Activated CD4-positive, alpha-beta T cell treated with anti-CD3 and anti-CD28 coated beads, Interleukin-2, amount 50 U/mL, for 1 hour (primary cell): Measurements from ENCODE around the gene KRT32.
"Not testable (repeated sequence)": the region's sequence is repeated elsewhere in the genome, so short reads cannot be mapped to it uniquely, and the experiment has no call there.

Source experiments
- DNase-seq: peaks from one replicate; pipeline ENCODE4 v3.0.0-alpha.2; 2020

Gene KRT32

DNA sequence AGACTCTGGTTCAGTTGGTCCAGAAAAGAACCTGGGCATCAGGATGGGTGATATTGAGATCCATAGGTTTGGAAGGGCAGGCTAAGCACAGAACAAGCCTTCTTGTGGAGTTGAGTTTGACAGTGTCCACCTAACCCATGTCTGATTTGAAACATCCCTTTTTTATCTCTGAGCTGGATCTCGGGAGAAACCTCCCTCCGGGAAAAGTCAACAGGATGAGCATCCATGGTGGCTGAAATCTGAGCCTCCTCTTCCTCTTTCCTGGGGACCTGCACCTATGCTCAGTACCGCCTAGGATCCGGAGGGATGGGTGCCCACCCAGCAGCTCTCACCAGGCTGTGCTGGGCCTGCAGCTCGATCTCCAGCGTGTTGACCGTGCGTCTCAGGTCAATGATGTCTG, 3.4 kb downstream of the KRT32 start:
- DNase-seq: no peak

DNA sequence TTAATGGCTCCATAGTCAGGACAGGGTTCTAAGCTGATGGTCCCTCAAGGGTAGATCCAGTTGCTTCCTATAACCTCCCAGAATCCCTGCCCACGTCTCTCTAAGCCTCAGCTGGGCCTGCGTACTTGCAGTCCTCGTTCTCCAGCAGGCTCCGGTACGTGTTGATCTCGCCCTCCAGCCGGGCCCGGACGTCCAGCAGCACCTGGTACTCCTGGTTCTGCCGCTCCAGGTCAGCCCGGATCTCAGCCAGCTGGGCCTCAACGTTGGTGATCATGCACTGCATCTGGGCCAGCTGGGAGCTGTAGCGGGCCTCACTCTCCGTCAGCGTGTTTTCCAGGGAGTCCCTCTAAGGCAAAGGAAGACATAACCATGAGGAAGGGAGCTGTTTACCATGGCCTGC, 4.5 kb downstream of the KRT32 start:
- DNase-seq: no peak

DNA sequence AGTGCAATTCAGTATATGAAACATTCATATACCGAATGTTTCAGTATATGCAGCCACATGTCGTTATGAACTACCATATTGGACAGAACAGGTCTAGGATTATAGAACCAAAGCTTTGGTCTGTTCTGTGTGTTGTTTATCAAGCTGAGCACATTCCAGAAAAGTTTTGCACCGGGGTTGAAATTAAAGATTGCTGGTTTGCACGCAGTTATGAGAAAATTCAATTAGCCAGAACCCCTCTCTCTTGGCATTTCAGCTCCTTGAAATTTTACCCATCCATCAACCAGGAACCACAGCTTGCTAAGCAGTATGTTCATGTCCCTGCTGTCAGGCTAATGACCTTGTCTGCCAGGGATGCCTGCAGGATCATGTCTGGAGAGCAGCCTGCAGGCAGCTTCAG, 9.5 kb downstream of the KRT32 start:
- no peak for DNase-seq

DNA sequence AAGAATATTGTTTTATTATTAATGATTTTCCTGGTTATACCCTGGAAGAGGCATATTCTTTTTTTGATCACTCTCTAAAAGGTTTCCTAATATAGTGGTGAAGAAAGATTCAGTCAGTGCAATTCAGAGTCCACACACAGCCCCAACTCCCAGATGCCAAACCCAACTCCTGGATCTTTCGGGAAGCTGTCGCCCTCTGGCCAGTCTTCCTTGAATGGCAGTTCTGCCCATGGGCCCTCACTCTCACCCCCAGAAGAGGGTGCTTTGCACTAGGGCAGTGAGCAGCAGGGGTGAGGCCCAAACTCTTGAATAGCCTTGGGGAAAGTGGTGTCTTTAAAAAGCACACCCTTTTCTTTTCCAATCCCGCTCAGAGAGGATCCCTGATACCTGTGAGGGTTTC, 11.0 kb downstream of the KRT32 start:
- DNase-seq: no peak

DNA sequence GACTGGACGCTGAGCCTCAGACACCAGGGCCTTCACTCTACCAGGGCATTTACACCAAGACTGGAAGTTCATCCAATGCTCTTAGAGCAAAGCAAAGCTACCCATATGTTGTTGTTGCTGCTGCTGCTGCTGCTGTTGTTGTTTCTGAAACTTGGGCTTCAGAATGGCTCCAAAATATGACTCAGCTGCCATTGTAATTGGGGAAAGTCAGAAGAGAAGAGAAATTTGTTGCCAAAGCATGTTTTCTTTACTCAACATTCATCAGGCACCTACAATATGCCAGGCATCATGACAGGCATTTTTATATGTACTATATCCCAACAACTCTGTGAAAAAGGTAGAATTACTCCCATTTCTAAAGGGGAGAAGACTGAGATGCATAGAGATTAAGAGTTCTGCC, 11.9 kb downstream of the KRT32 start:
- DNase-seq: no peak

DNA sequence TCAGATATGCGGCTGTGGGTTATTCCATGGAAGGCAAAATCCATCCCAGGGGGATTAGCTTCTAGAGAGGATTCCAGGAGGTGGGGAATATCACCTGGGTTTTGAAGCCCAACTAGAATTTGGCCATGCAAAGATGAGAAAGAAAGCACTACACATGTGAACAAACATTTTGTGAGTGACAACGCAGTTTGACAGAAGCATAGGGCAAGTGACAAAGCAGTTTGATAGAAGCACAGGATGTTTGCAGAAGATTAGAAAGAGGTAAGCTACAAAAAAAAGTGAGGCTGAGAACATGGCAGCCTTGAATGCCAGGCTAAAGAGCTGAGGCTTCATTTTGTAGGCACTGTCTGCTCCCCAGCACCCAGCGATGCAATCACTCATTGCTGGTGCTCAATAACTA, 14.1 kb downstream of the KRT32 start:
- no peak for DNase-seq

DNA sequence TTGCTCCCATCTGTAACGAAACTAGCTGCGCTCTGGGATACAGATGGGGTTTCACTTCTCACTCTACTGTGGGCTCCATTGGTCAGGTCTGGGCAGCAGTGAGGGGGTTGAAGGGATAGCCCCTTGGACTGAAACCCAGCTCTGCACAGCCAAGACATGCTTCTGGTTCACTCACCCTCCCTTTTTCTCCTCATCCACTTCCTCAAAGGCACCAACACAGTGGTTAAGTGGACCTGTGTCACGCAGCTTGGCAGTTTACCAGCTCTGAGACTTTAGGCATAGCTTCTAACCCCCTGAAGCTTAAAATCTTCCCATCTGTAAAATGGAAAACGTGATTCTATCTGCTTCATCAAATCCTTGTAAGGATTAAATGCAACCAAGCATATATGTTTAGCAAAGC, 14.9 kb downstream of the KRT32 start:
- no peak for DNase-seq

DNA sequence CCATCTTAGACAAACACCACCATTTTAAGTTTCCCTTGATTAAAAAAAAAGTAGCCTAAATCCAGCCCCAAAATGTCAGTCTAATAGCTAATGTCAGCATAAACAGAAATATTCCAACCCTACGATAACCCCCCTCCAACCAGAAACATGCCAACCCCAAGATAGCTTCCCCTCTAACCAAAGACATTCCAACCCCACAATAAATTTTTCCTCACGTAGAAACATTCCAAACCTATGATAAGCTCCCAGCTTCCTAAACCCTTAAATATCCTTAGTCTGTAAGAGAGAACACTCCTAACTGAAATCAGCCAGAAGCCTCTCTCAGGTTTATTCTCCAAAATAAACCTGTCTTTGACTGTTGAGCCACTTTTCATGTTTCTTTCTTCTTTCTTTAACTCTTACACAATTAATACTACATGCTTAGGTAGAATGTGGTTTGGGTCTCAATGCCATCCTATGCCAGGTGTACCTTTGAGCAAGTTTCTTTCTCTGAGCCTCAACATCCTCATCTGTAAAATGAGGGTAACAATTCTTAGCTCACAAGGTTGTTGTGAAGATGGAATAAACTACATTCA, 15.9 kb downstream of the KRT32 start:
- DNase-seq: no peak

DNA sequence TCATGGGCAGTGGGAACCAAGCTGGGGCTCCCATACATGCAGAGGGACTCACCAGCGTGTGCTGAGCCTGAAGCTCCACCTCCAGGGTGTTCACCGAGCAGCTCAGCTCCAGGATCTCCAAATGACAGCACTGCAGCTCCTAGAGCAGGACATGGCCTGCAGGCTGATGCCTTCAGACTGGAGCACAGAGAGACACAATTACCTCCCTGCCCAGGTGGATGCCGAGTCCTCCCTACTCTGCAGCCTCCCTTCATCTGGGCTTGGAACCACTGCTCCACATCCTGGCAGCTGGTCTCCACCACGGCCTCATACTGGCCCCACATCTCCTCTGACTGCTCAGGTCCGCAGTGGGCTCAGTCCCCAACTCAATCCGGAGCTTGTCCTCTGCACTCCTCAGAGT, 18.2 kb downstream of the KRT32 start:
- no peak for DNase-seq

DNA sequence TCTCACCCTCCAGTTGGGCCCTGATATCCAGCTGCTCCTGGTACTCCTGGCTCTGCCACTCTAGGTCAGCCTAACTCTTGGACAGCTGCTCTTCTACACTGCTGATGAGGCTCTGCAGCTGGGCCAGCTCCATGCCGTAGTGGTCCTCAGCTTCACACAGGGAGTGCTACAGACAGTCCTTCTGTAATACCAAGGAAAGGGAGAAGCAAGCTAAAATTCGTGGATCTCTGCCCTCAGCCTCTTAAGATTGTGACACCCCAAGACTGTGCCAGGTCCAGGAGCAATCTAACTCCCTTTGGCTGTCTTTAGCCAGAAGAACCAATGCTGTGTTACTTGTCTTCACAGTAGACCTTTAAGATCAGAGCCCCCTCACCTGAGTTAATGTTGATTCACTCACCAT, 18.7 kb downstream of the KRT32 start:
- DNase-seq: no peak

DNA sequence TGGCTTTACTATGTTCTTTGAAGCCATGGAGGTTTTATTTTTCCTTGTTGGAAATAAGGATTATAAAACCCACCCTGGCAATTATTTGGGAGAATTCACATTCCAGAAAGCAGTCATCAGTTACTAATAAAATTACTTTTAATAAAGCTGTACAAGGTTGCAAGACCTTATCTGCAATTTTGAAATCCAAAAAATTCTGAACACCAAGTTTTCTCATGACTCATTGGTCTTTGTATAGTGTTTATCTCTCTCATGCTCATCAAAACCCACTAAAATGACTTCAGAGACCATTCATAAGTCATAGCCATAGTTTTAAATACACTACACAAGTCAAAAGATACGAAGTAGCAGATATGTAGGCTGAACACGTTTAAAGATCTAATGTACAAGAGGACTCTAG, 20.4 kb downstream of the KRT32 start:
- no peak for DNase-seq

DNA sequence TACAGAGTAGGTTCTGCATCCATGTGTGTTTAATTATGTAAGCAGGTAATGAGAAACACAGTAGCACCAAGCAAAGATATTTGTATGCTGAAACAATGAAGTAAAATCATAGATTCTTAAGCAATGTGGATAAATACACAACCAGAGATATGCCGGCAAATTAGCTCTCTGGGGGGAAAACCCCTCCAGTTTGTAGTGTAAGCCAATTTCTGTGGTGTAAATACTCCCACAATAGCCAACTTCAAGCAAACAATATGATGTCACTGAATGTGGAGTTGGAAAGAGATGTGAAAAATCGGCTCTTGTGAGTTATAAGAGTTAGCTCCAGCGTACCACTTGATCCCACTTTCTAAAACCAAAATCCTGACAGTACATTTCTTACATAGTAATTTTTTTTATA, 22.5 kb downstream of the KRT32 start:
- DNase-seq: no peak

DNA sequence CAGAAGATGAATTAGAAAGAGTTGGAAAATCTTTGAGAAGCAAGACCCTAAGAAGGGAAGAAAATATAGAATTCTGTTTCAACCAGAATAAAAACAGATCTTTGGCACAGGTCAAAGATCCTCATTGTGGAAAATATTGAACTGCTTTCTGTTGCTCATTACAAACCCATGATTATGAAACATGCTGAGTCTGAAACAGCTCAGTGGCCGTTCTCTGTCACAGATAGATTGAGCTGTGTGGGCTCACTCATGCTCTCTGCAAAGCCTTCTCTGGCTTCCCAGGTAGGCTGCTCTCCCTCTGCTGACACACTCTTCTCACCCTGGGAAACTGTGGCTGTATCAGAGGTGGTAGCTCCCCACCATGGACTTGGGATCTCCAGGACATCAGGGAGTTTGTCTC, 23.0 kb downstream of the KRT32 start:
- DNase-seq: no peak

DNA sequence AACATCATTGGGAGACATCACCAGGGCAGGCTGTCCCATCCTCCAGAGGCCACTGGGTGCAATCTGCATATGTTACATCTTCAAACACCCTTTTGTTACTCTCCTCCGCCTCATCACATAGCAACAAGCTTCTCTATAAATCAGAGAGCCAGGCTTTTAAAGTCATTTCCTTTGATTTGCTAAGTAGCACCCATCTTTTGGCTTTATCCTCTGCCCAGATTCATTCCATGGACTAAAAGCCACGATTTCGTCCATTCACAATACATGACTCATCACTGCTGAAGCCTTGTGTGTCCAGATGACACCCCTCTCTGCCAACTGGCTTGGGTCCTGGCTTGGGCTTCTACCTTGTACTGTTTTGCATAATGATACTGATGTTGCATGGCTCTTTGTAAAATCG, 24.4 kb downstream of the KRT32 start:
- no peak for DNase-seq

DNA sequence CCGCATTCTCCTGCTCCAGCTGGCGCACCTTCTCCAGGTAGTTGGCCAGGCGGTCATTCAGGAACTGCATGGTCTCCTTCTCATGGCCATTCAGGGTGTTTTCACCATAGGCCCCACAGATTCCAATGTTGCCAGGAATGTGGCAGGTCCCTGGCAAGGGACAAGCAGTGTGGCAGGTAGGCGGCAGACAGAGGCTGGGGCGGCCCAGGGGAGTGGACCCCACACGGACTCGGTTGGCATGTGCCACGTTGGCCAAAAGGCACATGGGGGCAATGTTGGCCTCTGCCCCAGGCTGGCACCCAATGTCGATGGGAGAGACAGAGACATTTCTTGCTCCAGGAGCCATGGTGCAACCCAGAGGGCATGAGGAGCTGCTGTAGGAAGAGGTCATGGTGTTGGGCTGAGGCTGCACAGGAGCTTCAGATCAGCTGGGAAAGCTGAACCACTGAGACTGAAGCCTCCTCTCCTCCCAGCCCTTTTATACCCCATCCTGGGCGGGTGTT, 26.6 kb downstream of the KRT32 start, which contains the start of gene KRT38:
TSS of gene KRT38 (minus strand) at position 453 of the 503 bp plus-strand sequence. CDS start at position 391, 62 bp downstream.
- DNase-seq: no peak

DNA sequence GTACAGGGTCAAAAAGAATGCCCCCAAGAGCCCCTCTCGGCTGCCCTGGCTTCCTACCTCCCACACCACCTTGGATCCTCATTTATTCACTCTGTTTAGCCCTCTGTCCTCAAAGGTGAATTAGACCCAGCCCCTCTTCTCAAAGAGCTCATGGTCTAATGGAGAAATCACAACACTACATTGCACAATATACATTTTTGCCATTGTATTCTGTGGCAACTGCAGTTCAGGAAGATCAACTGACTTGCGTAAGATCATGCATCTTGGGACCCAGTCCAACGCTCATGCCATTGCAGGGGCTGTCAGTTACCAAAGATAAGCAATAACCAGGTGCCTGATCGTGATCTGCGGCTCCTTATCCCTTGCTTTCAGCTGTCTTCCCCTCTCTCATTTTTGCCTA, 27.8 kb downstream of the KRT32 start:
- DNase-seq: no peak

DNA sequence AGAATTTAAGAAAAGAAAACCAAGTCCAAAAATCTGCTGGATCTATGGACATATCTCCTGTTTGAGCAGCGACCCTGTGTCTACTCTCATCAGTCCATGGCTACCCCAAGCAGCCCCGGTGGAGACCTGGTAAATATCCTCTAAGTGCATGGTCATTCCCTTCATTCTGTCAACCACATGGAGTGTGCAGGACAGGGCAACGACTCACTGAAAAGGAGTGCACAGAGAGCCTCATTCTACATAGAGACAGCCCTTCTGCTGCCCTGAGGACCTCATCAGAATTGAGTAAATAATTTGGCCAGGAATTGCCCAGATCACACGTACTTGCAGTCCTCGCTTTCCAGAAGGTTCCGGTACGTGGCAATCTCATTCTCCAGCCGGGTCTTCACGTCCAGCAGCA, 29.4 kb downstream of the KRT32 start:
- DNase-seq: no peak

DNA sequence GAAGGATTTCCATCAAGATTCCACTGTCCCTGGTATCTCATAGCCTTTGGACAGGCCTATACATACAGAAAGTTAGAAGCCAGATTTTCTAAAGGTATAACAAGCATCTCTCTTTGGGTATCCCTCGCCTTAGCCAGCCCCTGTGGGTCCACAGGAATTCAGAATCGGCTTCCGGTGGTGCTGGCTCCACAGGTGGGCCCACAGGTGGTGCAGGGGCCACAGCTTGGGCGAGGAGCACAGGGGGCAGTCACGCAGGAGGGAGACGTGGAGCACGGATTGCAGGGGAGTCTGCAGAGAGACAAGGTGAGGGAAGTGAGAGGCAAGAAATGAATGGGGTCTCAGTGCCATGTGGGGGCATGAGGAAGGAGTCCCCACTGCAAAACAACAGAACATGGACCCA, 29.9 kb downstream of the KRT32 start:
- no peak for DNase-seq

DNA sequence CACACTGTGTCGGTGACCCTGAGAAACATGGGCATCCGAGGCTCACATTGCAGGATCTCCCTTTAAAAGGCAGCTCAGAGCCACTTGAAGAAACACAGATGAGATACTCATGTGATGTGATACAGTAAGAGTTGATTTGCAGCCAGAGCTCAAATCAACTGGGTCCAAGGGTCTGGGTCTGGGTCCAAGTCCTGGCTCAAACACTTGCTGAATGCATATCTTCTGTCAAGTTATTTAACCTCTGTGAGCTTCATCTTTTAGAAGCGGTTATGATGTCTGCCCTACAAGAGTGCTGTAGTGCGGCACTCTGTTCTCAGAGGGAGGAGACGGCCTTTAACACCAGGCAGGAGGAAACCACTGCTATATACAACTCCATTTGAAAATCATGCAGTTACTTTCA, 32.8 kb downstream of the KRT32 start:
- no peak for DNase-seq

DNA sequence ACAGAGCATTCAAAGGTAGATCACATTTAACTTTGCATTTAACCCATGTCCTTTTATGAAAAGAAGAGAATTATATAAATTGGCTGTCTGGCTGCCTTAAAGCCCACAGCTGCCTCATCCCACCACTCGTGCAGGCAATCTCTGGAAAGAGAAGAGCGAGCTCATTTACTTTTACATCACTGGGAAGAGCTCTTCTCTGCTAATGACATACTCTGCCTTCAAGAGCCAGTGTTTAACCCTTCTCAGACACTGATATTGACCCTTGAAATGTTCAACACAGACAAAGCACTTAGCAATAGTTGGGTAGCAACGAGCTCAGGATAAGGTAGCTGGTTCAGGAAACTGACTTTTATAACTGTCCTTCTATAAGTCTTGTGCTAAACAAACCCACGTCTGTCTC, 33.2 kb downstream of the KRT32 start:
- DNase-seq: no peak

DNA sequence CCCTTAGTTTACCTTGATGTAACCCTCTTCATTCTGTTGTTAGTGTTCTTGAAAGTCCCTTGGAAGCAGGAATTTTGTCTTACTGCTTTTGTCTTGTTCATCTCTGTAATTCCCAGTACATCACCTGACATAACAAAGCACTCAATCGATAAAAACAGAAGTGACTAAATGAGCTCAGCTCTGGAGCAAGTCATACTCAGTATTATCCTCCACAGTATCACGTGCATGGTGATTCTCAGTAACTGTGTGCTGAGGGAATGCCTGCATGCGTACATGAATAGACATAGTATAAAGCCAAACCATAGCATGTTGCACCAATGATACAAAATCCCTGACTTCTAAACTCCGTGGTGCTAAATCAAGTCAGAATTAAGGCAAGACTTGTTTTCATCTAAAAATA, 33.6 kb downstream of the KRT32 start:
- DNase-seq: no peak

DNA sequence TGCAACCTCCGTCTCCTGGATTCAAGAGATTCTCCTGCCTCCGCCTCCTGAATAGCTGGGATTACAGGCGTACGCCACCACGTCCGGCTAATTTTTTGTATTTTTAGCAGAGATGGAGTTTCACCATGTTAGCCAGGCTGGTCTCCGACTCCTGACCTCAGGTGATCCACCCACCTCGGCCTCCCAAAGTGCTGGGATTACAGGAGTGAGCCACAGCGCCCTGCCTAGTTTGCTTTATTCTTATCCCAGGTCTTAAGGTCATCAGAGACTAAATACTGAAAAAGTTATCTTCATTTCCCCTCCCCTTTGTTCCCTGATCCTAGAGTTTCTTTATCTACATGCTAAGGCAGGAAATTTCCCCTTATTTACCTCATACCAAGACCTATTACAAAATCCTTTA, 36.8 kb downstream of the KRT32 start:
- DNase-seq: not testable (repeated sequence)

DNA sequence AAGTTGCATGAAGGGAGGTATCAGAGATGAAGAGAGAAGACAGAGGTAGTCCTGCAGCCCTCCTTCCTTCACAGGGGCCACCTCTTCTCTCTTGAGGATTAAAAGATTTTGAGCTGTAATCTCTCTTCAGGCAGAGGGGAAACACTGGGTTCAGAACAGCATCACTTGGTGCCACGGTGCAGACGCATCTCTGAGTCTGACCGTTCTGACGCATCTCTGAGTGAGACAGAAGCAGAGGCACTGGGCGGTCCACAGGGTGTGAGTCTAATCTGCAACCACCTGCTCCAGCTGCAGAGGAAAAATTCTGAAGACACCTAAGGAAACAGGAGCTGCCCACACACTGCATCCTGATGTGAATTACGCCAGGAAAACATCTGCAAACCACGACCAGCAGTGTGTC, 37.5 kb downstream of the KRT32 start:
- no peak for DNase-seq

DNA sequence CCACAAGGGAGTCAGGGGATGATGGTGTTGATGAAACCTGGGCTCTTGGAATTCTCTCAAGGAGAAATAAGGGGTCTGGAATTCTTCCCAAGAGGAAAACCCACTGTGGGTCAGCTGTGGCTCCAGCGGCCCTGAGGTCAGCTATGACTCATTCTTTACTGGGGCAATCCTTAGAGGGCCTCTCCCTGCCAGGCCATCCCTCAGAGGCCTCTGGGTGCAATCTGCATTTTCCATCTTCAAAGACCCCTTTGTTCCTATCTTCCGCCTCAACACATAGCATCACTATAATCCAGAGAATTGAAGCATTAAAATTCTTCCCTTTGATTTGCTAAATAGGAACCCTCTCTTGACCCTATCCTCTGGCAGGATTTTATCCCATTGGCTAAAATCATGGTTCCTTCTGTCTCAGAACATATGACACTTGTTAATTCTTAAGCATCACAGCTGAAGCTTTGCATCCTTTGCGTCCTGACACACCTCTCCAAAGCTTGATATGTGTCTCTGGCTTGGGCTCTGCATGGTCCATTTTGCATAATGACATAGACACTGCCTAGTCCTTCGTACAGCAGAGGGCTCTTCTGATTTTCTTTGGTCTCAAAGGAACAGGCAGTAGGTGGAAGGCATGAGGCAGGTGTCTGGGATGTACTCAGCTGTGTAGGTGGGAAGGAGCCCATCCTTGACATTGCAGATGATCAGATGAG, 38.4 kb downstream of the KRT32 start:
- no peak for DNase-seq

DNA sequence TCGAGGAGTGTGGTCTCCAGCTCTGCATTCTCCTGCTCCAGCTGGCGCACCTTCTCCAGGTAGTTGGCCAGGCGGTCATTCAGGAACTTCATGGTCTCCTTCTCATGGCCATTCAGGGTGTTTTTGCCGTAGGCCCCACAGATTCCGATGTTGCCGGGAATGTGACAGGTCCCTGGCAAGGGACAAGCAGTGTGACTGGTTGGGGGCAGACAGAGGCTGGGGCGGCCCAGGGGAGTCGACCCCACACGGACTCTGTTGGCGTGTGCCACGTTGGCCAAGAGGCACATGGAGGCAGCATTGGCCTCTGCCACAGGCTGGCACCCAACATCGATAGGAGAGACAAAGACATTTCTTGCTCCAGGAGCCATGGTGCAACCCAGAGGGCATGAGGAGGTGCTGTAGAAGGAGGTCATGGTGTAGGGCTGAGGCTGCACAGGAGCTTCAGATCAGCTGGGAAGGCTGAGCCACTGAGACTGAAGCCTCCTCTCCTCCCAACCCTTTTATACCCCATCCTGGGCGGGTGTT, 43.0 kb downstream of the KRT32 start, which contains the start of gene KRT37:
TSS of gene KRT37 (minus strand) at position 475 of the 525 bp plus-strand sequence. CDS start at position 413, 62 bp downstream.
- no peak for DNase-seq
